ENCODE results near the gene USP49.

DNA sequence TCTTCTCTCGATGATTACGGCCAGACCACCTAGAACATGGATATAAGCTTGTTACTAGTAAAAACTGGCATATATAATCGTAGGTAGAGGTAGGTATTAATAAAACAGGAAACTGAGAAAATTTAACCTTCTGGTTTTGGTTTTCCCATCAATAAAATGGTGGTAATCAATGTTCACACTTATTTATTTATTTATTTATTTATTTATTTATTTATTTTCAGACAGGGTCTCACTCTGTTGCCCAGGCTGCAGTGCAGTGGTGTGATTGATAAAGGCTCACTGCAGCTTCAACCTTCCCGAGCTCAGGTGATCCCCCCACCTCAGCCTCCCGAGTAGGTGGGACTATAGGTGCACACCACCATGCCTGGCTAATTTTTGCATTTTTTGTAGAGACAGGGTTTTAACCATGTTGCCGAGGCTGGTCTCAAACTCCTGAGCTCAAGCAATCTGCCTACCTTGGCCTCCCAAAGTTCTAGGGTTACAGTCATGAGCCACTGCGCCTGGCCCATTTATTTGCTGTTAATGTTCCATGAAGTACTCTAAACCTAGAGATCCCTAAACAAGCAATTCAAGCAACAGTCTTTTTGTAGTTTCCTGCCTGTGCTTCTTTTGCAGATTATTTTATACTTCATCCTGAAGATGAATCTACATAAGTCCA, 96.1 kb downstream of the USP49 start:
- no peak for TF ChIP-seq EZH2 (IDR thresholded peaks at IDR 0.05; ENCODE audit: low read length, unreplicated experiment)
- TF ChIP-seq, protein P1, sequence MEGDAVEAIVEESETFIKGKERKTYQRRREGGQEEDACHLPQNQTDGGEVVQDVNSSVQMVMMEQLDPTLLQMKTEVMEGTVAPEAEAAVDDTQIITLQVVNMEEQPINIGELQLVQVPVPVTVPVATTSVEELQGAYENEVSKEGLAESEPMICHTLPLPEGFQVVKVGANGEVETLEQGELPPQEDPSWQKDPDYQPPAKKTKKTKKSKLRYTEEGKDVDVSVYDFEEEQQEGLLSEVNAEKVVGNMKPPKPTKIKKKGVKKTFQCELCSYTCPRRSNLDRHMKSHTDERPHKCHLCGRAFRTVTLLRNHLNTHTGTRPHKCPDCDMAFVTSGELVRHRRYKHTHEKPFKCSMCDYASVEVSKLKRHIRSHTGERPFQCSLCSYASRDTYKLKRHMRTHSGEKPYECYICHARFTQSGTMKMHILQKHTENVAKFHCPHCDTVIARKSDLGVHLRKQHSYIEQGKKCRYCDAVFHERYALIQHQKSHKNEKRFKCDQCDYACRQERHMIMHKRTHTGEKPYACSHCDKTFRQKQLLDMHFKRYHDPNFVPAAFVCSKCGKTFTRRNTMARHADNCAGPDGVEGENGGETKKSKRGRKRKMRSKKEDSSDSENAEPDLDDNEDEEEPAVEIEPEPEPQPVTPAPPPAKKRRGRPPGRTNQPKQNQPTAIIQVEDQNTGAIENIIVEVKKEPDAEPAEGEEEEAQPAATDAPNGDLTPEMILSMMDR (conservative IDR thresholded peaks at IDR 0.05; ENCODE audit: low read depth, low read length): no peak

Data from PC-3 (cell line).